ENCODE measurements around the gene PEX16.

DNA sequence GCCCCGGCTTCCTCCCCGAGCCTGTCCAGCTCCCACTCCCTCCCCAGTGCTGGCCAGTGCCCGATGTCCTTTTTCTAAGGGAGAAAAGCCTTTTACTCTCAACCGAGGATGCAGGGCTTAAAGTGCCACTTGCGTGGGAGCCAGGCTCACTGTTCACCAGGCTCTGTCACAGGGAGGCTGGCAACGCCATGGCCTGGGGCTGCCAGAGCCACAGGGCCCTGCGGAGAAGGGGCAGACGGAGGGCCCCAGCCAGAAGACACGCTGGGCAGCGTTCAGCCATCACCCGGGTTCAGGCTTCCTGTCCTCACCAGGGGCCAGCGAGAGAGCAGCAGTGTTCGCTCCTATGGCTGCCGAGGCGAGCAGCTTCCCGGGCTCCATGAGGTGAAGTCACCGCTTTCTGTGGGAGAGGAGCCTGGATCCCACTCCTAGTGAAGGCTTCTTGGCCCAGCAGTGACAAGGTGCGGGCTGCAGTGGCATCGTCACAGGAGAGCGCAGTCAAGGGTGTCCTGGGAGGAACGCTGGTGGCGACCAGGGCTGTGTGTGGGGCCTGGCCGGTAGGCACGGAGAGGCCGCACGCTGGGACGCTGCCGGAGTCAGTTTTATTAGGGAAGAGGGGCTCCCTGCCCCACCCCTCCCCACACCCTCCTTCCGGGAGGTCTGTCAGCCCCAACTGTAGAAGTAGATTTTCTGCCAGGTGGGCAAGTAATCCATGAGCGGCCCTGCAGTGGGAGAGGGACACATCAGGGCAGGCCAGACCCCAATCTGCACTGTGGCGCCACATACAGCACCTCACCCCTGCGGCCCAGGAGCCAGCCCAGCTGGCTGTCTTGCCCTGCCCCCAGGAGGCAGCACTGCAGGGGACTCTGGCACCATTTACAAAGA lies 7.8 kb downstream of the PEX16 start:
- TF ChIP-seq, protein P1, sequence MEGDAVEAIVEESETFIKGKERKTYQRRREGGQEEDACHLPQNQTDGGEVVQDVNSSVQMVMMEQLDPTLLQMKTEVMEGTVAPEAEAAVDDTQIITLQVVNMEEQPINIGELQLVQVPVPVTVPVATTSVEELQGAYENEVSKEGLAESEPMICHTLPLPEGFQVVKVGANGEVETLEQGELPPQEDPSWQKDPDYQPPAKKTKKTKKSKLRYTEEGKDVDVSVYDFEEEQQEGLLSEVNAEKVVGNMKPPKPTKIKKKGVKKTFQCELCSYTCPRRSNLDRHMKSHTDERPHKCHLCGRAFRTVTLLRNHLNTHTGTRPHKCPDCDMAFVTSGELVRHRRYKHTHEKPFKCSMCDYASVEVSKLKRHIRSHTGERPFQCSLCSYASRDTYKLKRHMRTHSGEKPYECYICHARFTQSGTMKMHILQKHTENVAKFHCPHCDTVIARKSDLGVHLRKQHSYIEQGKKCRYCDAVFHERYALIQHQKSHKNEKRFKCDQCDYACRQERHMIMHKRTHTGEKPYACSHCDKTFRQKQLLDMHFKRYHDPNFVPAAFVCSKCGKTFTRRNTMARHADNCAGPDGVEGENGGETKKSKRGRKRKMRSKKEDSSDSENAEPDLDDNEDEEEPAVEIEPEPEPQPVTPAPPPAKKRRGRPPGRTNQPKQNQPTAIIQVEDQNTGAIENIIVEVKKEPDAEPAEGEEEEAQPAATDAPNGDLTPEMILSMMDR (IDR thresholded peaks at IDR 0.05): no peak
- no peak for TF ChIP-seq POLR2A (IDR thresholded peaks at IDR 0.05)
